ENCODE data around the gene BMERB1. TPM values are rescaled to one million over a fixed set of nuclear protein-coding genes. Genes with fewer than 3 reads are reported as not detected.

BMERB1 gene
- total RNA-seq, 3 donors from 2014 or later = 25.3 to 77.8 (median 38.7) TPM

DNA sequence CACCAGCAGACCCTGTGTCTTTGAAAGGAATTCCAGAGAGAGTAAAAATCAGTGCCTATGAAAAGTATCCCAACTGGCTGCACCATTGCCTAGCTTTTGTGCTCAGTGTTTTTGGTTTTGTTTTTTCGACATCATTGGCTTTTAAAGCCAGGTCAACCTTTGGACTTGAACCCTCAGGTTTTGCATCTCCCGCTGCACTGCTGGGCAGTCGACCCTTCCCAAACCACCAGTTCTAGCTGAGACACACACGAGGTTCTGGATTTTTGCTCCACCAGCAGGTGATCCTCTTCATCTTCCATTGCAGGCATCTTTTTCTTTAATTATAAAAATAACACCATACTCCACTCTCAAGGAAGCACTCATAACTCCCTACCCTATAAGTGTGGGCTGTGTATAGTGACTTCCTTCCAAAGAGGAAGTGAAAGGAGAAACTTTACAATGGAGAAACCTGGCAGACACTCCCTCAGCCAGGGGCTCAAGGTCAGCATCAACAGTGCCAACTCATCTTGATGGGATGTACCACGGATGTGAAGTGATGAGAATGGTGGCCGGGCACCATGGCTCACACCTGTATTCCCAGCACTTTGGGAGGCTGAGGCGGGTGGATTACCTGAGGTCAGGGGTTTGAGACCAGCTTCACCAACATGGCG is 57.8 kb downstream of the BMERB1 start:
- no peak for DNase-seq (ENCODE audit: low spot score in 2 of 2)
- intact Hi-C loops (cut with DNase I; ENCODE audit: low total_unique reads) = no loop called here
- TF ChIP-seq, protein P1, sequence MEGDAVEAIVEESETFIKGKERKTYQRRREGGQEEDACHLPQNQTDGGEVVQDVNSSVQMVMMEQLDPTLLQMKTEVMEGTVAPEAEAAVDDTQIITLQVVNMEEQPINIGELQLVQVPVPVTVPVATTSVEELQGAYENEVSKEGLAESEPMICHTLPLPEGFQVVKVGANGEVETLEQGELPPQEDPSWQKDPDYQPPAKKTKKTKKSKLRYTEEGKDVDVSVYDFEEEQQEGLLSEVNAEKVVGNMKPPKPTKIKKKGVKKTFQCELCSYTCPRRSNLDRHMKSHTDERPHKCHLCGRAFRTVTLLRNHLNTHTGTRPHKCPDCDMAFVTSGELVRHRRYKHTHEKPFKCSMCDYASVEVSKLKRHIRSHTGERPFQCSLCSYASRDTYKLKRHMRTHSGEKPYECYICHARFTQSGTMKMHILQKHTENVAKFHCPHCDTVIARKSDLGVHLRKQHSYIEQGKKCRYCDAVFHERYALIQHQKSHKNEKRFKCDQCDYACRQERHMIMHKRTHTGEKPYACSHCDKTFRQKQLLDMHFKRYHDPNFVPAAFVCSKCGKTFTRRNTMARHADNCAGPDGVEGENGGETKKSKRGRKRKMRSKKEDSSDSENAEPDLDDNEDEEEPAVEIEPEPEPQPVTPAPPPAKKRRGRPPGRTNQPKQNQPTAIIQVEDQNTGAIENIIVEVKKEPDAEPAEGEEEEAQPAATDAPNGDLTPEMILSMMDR (IDR thresholded peaks at IDR 0.05) = no peak
- TF ChIP-seq POLR2A (IDR thresholded peaks at IDR 0.05) (no peak), POLR2AphosphoS5 (IDR thresholded peaks at IDR 0.05) (no peak)
- Histone ChIP-seq H3K4me3 (no peak overlapping the region), H3K27me3 (no peaks in the 10 kb centered on the region), H3K4me1 (no peaks in the 10 kb centered on the region), H3K27ac (no peak overlapping the region), H3K9me3 (peaks cover 0 to 4% of the 10 kb centered on the region in 2 donors), H3K36me3 (no peaks in the 10 kb centered on the region)

DNA sequence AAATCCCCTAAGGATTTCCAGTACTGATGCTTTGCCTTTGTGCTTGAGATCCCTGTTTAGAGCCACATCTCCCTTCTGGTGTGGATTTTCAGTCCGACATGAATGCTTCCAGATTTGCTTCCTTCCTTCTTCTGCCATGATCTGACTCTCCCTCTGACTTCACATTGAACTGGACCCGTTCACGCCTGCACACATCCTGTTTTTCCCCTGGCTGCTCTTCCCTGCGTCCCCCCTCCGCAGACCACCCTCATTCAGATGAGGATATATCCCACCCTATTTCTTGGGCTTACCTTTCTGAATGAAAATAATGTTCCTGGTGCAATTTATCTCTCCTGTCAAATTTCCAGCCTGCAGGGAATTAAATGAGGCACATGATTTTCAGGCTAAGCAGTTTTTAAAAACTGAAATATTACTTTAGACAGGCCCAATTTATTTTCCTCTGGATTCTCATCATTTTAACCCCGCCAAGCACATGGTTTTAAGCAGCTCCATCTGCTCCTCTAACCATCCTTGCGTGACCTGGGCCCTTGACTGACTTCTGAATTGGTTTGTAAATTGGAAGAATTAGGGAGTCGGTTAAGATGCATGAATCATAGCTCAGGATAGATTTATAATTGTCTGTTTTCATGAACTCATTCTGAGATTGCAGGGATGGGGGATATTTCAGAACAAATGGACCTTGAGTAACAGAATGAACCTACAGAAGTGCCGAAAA is 59.2 kb downstream of the BMERB1 start:
- H3K27ac ChIP-seq = peak overlapping the region in 1 of 2 donors; percentile 67
- H3K4me1 ChIP-seq = no peaks in the 10 kb centered on the region

GRCh38 chr16:15494236-15494635 is 59.8 kb downstream of the BMERB1 start:
- no peak for DNase-seq (ENCODE audit: low spot score in 2 of 2)
- intact Hi-C loops (cut with DNase I; ENCODE audit: low total_unique reads) = no loop called here
- Histone ChIP-seq H3K4me3 (no peak overlapping the region), H3K9me3 (peaks cover 0 to 4% of the 10 kb centered on the region in 2 donors), H3K27ac (no peak overlapping the region), H3K36me3 (no peaks in the 10 kb centered on the region), H3K27me3 (no peaks in the 10 kb centered on the region), H3K4me1 (no peaks in the 10 kb centered on the region)
- TF ChIP-seq, protein P1 (IDR thresholded peaks at IDR 0.05) = no peak
- TF ChIP-seq POLR2A (IDR thresholded peaks at IDR 0.05) = no peak
- no peak for TF ChIP-seq POLR2AphosphoS5 (IDR thresholded peaks at IDR 0.05)

More for the DNA sequence above, 59.2 kb downstream of the BMERB1 start:
- intact Hi-C loops (cut with DNase I; ENCODE audit: low total_unique reads) = no loop called here
- TF ChIP-seq, protein P1 (IDR thresholded peaks at IDR 0.05) = no peak
- no peak for TF ChIP-seq POLR2AphosphoS5 (IDR thresholded peaks at IDR 0.05)
- no peak for TF ChIP-seq POLR2A (IDR thresholded peaks at IDR 0.05)
- no peaks in the 10 kb centered on the region for H3K27me3 ChIP-seq
- no peak overlapping the region for H3K4me3 ChIP-seq
- H3K36me3 ChIP-seq = no peaks in the 10 kb centered on the region
- DNase-seq (ENCODE audit: low spot score in 2 of 2) = no peak
- H3K9me3 ChIP-seq = peaks cover 0 to 4% of the 10 kb centered on the region in 2 donors

GRCh38 chr16:15495898-15496297 is 61.5 kb downstream of the BMERB1 start:
- H3K27ac ChIP-seq = no peak overlapping the region

More at GRCh38 chr16:15495898-15496297, 61.5 kb downstream of the BMERB1 start:
- no peak for DNase-seq (ENCODE audit: low spot score in 2 of 2)
- Histone ChIP-seq H3K9me3 (peaks cover 0 to 4% of the 10 kb centered on the region in 2 donors), H3K27me3 (no peaks in the 10 kb centered on the region), H3K36me3 (no peaks in the 10 kb centered on the region), H3K4me1 (no peaks in the 10 kb centered on the region), H3K4me3 (no peak overlapping the region)
- TF ChIP-seq, protein P1 (IDR thresholded peaks at IDR 0.05) = no peak
- TF ChIP-seq POLR2A (IDR thresholded peaks at IDR 0.05) (no peak), POLR2AphosphoS5 (IDR thresholded peaks at IDR 0.05) (no peak)
- intact Hi-C loops (cut with DNase I; ENCODE audit: low total_unique reads) = no loop called here
